ENCODE results near the gene GTF2F1.

GRCh38 chr19:6402058-6402457 is 9.1 kb upstream of the GTF2F1 start:
- TF ChIP-seq POLR2A (IDR thresholded peaks at IDR 0.05; ENCODE audit: low read depth, low read length) (no peak), POLR2AphosphoS5 (IDR thresholded peaks at IDR 0.05; ENCODE audit: low read depth, low read length) (no peak), TAF1 (IDR thresholded peaks at IDR 0.05; ENCODE audit: borderline replicate concordance, low read depth, low read length) (no peak)
